Stimulated activated naive CD8-positive, alpha-beta T cell treated with anti-CD3 and anti-CD28 coated beads, Interleukin-15, Interleukin-2, amounts not matched to agents 100 ng/mL and 50 ng/mL, for 24 hours (primary cell): ENCODE data around the gene ADD1.
A peak's percentile ranks its signal among the peaks of the same experiment; 100 is the strongest.

ENCODE experiments used
- H3K27ac Mint-ChIP-seq: one replicate; pipeline ENCODE4 v1.8.0; 2021; ENCODE audit warnings: mild to moderate bottlenecking, mixed read lengths
- H3K27me3 Mint-ChIP-seq: one replicate; pipeline ENCODE4 v1.8.0; 2021; ENCODE audit warnings: mixed read lengths
- H3K36me3 Mint-ChIP-seq: one replicate; pipeline ENCODE4 v1.8.0; 2021; ENCODE audit warnings: low read depth, mixed read lengths
- H3K4me1 Mint-ChIP-seq: one replicate; pipeline ENCODE4 v1.8.0; 2021; ENCODE audit warnings: low read depth, mixed read lengths
- H3K4me3 Mint-ChIP-seq: one replicate; pipeline ENCODE4 v1.8.0; 2021; ENCODE audit warnings: mild to moderate bottlenecking, mixed read lengths
- H3K9me3 Mint-ChIP-seq: one replicate; pipeline ENCODE4 v1.8.0; 2021; ENCODE audit warnings: mixed read lengths

ADD1 gene

GRCh38 chr4:2834001-2834921, 9.4 kb upstream of the ADD1 start:
- Mint-ChIP-seq H3K27me3 (no peaks in the 10 kb centered on the region), H3K27ac (no peak overlapping the region), H3K9me3 (no peaks in the 10 kb centered on the region), H3K36me3 (peaks cover 22% of the 10 kb centered on the region), H3K4me1 (peaks cover 68% of the 10 kb centered on the region), H3K4me3 (no peak overlapping the region)

GRCh38 chr4:2835978-2836377, 7.7 kb upstream of the ADD1 start:
- H3K9me3 Mint-ChIP-seq: peaks cover 4% of the 10 kb centered on the region
- H3K27me3 Mint-ChIP-seq: no peaks in the 10 kb centered on the region
- peak overlapping the region; percentile 31 for H3K27ac Mint-ChIP-seq
- H3K4me3 Mint-ChIP-seq: peak overlapping the region; percentile 17
- peaks cover 79% of the 10 kb centered on the region for H3K4me1 Mint-ChIP-seq
- peaks cover 22% of the 10 kb centered on the region for H3K36me3 Mint-ChIP-seq

DNA sequence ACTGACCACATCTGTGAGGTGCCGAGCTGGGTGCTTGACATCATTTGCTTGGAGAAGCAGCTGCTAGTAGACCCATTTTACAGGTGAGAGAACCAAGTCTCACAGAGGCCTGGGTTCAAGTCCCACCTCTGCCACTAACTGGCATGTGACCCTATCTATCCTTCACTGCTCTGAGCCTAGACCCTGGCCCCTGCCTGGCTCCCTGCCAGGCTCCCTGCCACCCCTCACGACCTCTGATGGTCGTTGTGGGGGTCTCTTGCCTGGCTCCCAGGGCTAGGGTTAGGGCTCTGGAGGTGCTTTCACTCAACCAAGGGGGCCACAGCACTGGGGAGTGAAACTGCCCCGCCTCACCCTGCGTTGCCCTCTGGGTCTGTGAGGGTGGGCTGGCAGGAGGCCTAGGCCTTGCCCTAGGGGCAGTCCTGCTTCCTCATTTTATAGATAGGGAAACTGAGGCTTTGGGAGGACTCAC, 7.2 kb upstream of the ADD1 start:
- Mint-ChIP-seq H3K9me3 (peaks cover 4% of the 10 kb centered on the region), H3K27me3 (no peaks in the 10 kb centered on the region), H3K27ac (peak overlapping the region; percentile 31), H3K4me1 (peaks cover 79% of the 10 kb centered on the region), H3K36me3 (peaks cover 21% of the 10 kb centered on the region), H3K4me3 (peak overlapping the region; percentile 17)

GRCh38 chr4:2837110-2837903, 6.3 kb upstream of the ADD1 start:
- peak overlapping the region; percentile 78 for H3K27ac Mint-ChIP-seq
- H3K9me3 Mint-ChIP-seq: peaks cover 4% of the 10 kb centered on the region
- H3K4me1 Mint-ChIP-seq: peaks cover 79% of the 10 kb centered on the region
- H3K27me3 Mint-ChIP-seq: no peaks in the 10 kb centered on the region
- peak overlapping the region; percentile 72 for H3K4me3 Mint-ChIP-seq
- peaks cover 15% of the 10 kb centered on the region for H3K36me3 Mint-ChIP-seq

DNA sequence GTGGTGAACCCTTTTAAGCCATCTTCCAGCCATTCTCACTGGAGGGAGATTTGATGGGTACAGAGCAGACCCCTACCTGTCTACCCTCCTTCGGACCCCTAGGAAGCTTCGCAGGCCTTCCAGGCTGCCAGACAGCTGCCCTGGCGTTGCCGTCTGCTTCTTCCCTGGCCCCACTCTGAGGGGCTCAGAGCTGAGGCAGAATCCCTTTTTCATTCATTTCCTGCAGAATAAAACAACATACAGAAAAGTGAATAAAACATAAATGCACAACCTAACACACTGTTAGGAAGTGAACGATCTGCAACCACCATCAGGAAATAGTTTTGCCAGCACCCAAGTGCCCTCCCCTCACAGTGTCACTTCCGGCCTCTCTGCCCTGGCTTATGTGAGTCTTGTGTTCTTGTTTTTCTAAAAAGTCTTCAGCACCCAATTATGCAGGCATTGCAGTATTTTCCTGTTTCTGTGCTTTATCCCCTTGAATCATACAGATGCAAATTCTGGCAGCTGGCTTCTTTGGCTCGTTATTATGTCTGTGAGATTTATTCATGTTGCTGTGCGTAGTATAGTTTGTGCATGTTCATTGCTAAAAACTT, 5.6 kb upstream of the ADD1 start:
- H3K9me3 Mint-ChIP-seq: peaks cover 4% of the 10 kb centered on the region

GRCh38 chr4:2839060-2839459, 4.6 kb upstream of the ADD1 start:
- Mint-ChIP-seq H3K27ac (peak overlapping the region; percentile 78), H3K36me3 (peaks cover 5% of the 10 kb centered on the region), H3K9me3 (peaks cover 4% of the 10 kb centered on the region), H3K4me3 (peak overlapping the region; percentile 72), H3K4me1 (peaks cover 75% of the 10 kb centered on the region), H3K27me3 (no peaks in the 10 kb centered on the region)

More for the DNA sequence above, 5.6 kb upstream of the ADD1 start:
- Mint-ChIP-seq H3K27me3 (no peaks in the 10 kb centered on the region), H3K4me3 (peak overlapping the region; percentile 72), H3K36me3 (peaks cover 9% of the 10 kb centered on the region), H3K27ac (peak overlapping the region; percentile 78), H3K4me1 (peaks cover 79% of the 10 kb centered on the region)

GRCh38 chr4:2842687-2843262, 869 bp upstream of the ADD1 start:
- peak overlapping the region; percentile 84 for H3K4me3 Mint-ChIP-seq
- H3K27me3 Mint-ChIP-seq: no peaks in the 10 kb centered on the region
- peaks cover 72% of the 10 kb centered on the region for H3K4me1 Mint-ChIP-seq
- peaks cover 4% of the 10 kb centered on the region for H3K9me3 Mint-ChIP-seq
- H3K36me3 Mint-ChIP-seq: peaks cover 17% of the 10 kb centered on the region
- peak overlapping the region; percentile 65 for H3K27ac Mint-ChIP-seq

DNA sequence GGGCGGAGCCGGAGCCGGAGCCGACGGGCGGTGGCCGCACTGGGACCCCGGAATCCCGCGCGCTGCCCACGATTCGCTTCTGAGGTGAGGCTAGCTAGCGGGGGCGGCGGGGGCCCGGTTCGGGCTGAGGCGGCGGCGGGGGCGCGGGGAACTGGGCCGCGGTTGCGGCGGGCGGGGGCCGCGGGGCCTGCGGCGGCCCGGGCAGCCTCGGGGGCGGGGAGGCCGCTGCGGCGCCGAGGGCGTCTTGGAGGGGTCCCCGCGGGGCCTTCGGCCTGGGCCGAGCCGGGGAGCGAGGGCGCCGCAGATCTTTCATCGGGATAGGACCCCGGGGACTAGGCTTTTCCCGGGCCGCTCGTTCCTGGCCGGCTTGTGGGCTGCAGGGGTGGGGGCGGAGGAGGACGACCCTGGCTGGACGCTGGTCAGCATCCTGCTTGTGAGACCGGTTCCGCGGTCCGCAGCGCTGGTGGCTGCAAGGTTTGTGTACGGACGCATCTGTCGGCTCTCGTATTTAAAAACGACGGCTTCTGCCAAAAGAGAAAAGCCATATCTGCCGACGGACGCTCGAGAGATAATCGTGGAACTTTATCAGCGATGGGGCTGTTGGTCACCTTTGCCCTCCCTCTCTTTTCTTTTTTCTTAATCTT, 419 bp downstream of the ADD1 start:
- H3K36me3 Mint-ChIP-seq: peaks cover 17% of the 10 kb centered on the region
- peak overlapping the region; percentile 97 for H3K4me3 Mint-ChIP-seq
- H3K27ac Mint-ChIP-seq: peak overlapping the region; percentile 90
- no peaks in the 10 kb centered on the region for H3K27me3 Mint-ChIP-seq
- H3K4me1 Mint-ChIP-seq: peaks cover 71% of the 10 kb centered on the region
- H3K9me3 Mint-ChIP-seq: peaks cover 4% of the 10 kb centered on the region

- no peaks in the 10 kb centered on the region for H3K9me3 Mint-ChIP-seq
- peaks cover 76% of the 10 kb centered on the region for H3K4me1 Mint-ChIP-seq
- peaks cover 12% of the 10 kb centered on the region for H3K36me3 Mint-ChIP-seq
- H3K27ac Mint-ChIP-seq: peak overlapping the region; percentile 90
- H3K4me3 Mint-ChIP-seq: peak overlapping the region; percentile 97
- H3K27me3 Mint-ChIP-seq: no peaks in the 10 kb centered on the region
Observed at GRCh38 chr4:2846172-2846571, 2.5 kb downstream of the ADD1 start.

- Mint-ChIP-seq H3K4me1 (peaks cover 83% of the 10 kb centered on the region), H3K27ac (peak overlapping the region; percentile 81), H3K27me3 (no peaks in the 10 kb centered on the region), H3K4me3 (peak overlapping the region; percentile 22), H3K36me3 (peaks cover 12% of the 10 kb centered on the region), H3K9me3 (no peaks in the 10 kb centered on the region)
Observed at GRCh38 chr4:2847302-2847871, 3.7 kb downstream of the ADD1 start.

GRCh38 chr4:2848449-2848848, 4.8 kb downstream of the ADD1 start:
- no peaks in the 10 kb centered on the region for H3K27me3 Mint-ChIP-seq
- no peak overlapping the region for H3K27ac Mint-ChIP-seq
- no peak overlapping the region for H3K4me3 Mint-ChIP-seq
- H3K4me1 Mint-ChIP-seq: peaks cover 84% of the 10 kb centered on the region
- no peaks in the 10 kb centered on the region for H3K9me3 Mint-ChIP-seq
- H3K36me3 Mint-ChIP-seq: peaks cover 12% of the 10 kb centered on the region

- Mint-ChIP-seq H3K4me3 (no peak overlapping the region), H3K27me3 (no peaks in the 10 kb centered on the region), H3K27ac (peak overlapping the region; percentile 6), H3K4me1 (peaks cover 94% of the 10 kb centered on the region), H3K9me3 (no peaks in the 10 kb centered on the region), H3K36me3 (peaks cover 8% of the 10 kb centered on the region)
Observed at GRCh38 chr4:2849267-2850152, 5.9 kb downstream of the ADD1 start.
